Fibroblast of pulmonary artery (primary cell): ENCODE data around the gene NOL6.
"Not testable (repeated sequence)": the region's sequence is repeated elsewhere in the genome, so short reads cannot be mapped to it uniquely, and the experiment has no call there.

ENCODE experiments used
- DNase-seq: peaks from one replicate; pipeline ENCODE4 v3.0.0-alpha.2; 2010; ENCODE audit warnings: low read depth
- H3K4me3 ChIP-seq: replicated peaks from 2 replicates; pipeline ENCODE4 v1.5.1; 2011; ENCODE audit warnings: low read depth, mild to moderate bottlenecking, control low read depth, low read length, moderate library complexity
- CTCF ChIP-seq: IDR thresholded peaks from 2 replicates; pipeline ENCODE4 v1.5.1; 2011; ENCODE audit warnings: mild to moderate bottlenecking, control low read depth, low read length, inconsistent platforms; ENCODE audit errors: missing control alignments

NOL6 gene

GRCh38 chr9:33473643-33474352 is at the start of gene NOL6:
Gene NOL6 (minus strand): TSS chr9:33473924. CDS start chr9:33473842, 82 bp downstream.
- no peak for TF ChIP-seq CTCF
- H3K4me3 ChIP-seq, result peak within 1 kb of the TSS; percentile 95
- DNase-seq, result peak; percentile 99

- DNase-seq, result not testable (repeated sequence)
Observed at GRCh38 chr9:33521861-33522260, 48.1 kb upstream of the NOL6 start.

GRCh38 chr9:33517934-33518577 is 44.3 kb upstream of the NOL6 start:
- peak; percentile 65 for DNase-seq

More at GRCh38 chr9:33521861-33522260, 48.1 kb upstream of the NOL6 start:
- H3K4me3 ChIP-seq, result not testable (repeated sequence)

GRCh38 chr9:33517373-33517772 is 43.6 kb upstream of the NOL6 start:
- H3K4me3 ChIP-seq, result no peak overlapping the region
- peak; percentile 61 for DNase-seq
- peak; percentile 71 for TF ChIP-seq CTCF

More at GRCh38 chr9:33517934-33518577, 44.3 kb upstream of the NOL6 start:
- not testable (repeated sequence) for H3K4me3 ChIP-seq

- not testable (repeated sequence) for DNase-seq, H3K4me3 ChIP-seq
Observed at GRCh38 chr9:33516397-33516796, 42.7 kb upstream of the NOL6 start.

- not testable (repeated sequence) for H3K4me3 ChIP-seq, DNase-seq
Observed at GRCh38 chr9:33515342-33515995, 41.7 kb upstream of the NOL6 start.

- not testable (repeated sequence) for DNase-seq, H3K4me3 ChIP-seq
Observed at GRCh38 chr9:33512535-33512934, 38.8 kb upstream of the NOL6 start.

GRCh38 chr9:33511184-33511517 is 37.4 kb upstream of the NOL6 start:
- peak overlapping the region; percentile 59 for H3K4me3 ChIP-seq
- DNase-seq, result not testable (repeated sequence)

- H3K4me3 ChIP-seq, result peak overlapping the region; percentile 59
- TF ChIP-seq CTCF, result no peak
- DNase-seq, result peak; percentile 69
Observed at GRCh38 chr9:33510262-33511183, 36.8 kb upstream of the NOL6 start.
